ENCODE measurements around the gene USP22.

DNA sequence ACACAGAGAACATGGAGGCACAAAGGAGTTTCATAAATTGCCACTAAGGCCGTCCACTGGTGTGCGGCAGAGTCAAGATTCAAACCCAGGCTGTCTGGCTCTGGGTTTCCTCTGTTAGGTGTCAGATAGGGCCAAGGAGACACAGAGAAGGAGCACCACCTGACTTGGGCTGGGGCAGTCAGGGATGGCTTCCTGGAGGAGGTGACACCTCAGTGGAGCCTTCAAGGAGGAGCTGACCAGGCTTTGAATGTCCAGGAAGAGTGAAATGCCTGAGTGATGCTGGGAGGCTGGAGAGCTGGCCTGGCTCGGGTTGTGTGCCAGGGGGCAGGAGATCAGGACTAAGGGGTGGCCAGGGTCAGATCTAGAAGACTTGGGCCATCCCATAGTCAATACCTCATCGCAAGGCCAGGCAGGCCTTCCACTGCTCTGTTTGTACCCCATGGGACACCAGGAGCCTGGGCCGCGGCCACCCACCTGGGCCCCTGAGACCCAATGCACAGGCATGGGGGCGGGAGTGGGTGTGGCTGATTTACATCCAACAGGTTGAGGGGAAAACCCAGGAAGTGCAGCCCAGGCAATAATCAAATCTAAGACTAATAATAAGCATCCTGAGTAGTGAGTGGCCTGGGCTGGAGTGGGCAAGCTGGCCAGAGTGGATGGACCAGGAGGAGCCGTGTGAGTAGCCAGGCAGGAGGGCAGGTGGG, 73.7 kb downstream of the USP22 start:
- no peak for TF ChIP-seq POLR2AphosphoS5 (IDR thresholded peaks at IDR 0.05; ENCODE audit: low read depth)
- TF ChIP-seq, protein P1, sequence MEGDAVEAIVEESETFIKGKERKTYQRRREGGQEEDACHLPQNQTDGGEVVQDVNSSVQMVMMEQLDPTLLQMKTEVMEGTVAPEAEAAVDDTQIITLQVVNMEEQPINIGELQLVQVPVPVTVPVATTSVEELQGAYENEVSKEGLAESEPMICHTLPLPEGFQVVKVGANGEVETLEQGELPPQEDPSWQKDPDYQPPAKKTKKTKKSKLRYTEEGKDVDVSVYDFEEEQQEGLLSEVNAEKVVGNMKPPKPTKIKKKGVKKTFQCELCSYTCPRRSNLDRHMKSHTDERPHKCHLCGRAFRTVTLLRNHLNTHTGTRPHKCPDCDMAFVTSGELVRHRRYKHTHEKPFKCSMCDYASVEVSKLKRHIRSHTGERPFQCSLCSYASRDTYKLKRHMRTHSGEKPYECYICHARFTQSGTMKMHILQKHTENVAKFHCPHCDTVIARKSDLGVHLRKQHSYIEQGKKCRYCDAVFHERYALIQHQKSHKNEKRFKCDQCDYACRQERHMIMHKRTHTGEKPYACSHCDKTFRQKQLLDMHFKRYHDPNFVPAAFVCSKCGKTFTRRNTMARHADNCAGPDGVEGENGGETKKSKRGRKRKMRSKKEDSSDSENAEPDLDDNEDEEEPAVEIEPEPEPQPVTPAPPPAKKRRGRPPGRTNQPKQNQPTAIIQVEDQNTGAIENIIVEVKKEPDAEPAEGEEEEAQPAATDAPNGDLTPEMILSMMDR (IDR thresholded peaks at IDR 0.05; ENCODE audit: insufficient read depth, low read length): no peak
- TF ChIP-seq, protein P2, sequence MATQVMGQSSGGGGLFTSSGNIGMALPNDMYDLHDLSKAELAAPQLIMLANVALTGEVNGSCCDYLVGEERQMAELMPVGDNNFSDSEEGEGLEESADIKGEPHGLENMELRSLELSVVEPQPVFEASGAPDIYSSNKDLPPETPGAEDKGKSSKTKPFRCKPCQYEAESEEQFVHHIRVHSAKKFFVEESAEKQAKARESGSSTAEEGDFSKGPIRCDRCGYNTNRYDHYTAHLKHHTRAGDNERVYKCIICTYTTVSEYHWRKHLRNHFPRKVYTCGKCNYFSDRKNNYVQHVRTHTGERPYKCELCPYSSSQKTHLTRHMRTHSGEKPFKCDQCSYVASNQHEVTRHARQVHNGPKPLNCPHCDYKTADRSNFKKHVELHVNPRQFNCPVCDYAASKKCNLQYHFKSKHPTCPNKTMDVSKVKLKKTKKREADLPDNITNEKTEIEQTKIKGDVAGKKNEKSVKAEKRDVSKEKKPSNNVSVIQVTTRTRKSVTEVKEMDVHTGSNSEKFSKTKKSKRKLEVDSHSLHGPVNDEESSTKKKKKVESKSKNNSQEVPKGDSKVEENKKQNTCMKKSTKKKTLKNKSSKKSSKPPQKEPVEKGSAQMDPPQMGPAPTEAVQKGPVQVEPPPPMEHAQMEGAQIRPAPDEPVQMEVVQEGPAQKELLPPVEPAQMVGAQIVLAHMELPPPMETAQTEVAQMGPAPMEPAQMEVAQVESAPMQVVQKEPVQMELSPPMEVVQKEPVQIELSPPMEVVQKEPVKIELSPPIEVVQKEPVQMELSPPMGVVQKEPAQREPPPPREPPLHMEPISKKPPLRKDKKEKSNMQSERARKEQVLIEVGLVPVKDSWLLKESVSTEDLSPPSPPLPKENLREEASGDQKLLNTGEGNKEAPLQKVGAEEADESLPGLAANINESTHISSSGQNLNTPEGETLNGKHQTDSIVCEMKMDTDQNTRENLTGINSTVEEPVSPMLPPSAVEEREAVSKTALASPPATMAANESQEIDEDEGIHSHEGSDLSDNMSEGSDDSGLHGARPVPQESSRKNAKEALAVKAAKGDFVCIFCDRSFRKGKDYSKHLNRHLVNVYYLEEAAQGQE (IDR thresholded peaks at IDR 0.05; ENCODE audit: insufficient replicate concordance, low read depth): no peak
- TF ChIP-seq GABPA (IDR thresholded peaks at IDR 0.05; ENCODE audit: low read depth): no peak
- TF ChIP-seq SPI1 (IDR thresholded peaks at IDR 0.05; ENCODE audit: borderline replicate concordance, low read depth): no peak
